Measurements from ENCODE around the gene WASF3. TPM values are rescaled to one million over a fixed set of nuclear protein-coding genes. Genes with fewer than 3 reads are reported as not detected.

Gene WASF3
- total RNA-seq, 2 experiments from 2014 or later, result 0.10 TPM; not detected in 1

DNA sequence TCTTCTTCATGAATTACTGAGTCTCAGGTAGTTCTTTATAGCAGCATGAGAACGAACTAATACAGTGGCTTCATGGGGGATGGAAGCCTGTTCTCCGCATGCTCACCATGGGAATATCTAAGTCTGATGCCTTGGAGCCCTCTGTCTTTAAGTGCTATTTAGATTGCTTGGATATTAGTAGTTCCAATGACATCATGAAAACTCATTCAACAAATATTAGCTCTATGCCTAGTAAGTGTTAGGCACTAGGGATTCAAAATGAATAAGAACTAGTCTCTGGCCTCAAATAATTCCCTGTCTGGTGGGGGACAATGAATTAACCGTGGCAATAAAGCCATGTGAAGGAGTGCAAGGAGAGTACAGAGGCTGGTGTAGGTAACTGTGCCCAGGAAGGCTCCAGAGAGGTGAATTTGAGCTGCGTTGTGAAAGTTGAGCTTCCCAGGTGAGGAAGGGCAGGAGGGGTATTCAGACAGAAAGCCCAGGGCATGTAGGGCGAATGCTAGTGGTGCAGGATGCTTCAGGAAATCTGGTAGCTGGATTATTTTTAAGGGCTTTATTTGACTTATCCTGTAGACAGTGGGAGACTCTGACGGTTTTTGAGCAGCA is 6.1 kb upstream of the WASF3 start:
- no peaks in the 10 kb centered on the region for H3K4me1 Mint-ChIP-seq (ENCODE audit: low read depth)

DNA sequence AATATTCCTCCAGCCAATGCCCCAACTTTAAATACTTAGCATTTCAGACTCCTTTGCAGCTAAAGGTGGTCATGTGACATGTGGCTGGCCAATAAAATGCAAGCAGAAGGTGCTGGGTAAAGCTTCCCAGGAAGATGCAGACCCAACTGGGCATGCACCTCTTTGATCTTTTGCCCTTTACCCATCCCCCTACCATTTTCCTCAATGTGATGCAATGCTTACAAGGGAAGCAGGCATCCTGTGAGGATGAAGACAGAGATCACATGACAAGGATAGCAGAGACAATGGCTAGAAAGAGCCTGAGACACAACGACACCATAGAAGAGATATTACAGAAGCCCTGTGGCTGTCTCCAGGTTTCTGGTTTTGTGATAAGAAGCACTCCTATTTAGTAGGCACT is 2.1 kb upstream of the WASF3 start:
- Mint-ChIP-seq H3K4me3 (no peak overlapping the region), H3K9me3 (no peaks in the 10 kb centered on the region), H3K4me1 (ENCODE audit: low read depth) (peaks cover 7% of the 10 kb centered on the region), H3K27me3 (peaks cover 39% of the 10 kb centered on the region), H3K36me3 (no peaks in the 10 kb centered on the region), H3K27ac (no peak overlapping the region)
- ChIA-PET CTCF (no interaction called here), POLR2A (no interaction called here)
- intact Hi-C loops (cut with micrococcal nuclease), result no loop called here
- no peak for DNase-seq

More for the DNA sequence above, 6.1 kb upstream of the WASF3 start:
- ChIA-PET POLR2A (no interaction called here), CTCF (no interaction called here)
- Mint-ChIP-seq H3K9me3 (no peaks in the 10 kb centered on the region), H3K36me3 (no peaks in the 10 kb centered on the region), H3K27me3 (peaks cover 26% of the 10 kb centered on the region), H3K4me3 (no peak overlapping the region), H3K27ac (no peak overlapping the region)
- no peak for DNase-seq
- intact Hi-C loops (cut with micrococcal nuclease), result no loop called here

DNA sequence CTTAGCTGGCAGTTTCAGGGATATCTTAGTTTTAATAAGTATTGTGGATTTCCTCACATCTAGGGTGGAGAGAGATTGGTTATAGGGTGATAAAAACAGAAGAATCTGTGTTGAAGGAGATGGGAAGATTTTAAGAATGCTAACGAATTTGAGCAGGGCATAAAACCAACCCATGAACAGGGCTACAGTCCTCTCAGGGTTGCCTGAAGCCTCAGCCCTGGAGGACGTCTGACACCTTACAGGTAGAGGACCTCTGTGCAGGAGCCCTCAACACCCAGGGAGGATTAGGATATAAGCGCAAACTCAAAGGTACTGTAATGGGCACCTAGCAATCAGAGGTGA is 461 bp upstream of the WASF3 start:
- CTCF ChIA-PET, result no interaction called here
- no peak overlapping the region for H3K4me3 Mint-ChIP-seq

DNA sequence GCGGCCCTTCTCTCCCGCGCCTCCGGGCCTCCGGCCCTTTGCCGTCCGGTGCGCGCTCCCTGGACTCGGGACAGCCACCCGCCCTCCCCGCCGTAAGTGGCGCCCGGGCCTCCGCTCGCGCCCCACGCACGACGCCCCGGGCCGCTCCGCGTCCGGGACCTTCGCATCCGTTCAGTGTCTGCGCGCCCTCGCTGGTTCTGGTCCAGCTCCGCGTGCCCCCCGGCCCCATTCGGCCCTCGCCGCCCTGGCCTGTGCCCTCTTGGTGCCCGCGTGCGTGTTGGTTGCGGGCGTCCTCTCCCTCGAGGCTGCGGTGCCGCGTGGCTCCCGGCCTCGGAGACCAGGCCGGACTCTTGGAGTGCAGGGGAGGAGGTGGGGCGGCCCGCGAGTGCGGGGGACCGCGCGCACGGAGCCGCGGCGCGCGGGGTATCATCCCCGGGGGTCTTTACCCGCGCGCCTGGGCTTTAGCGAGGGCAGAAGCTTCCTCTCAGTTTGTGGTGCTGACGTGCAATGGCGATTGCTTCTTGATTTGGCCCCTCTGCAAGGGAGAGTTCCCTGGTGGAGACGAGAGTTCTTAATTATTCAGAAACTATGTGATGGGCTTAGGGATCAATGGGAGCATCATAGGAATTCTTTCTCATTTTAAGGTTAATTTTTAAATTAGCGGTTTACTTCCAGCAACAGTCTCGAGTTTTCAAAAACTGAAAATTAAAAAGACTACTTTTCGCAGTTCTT is 757 bp downstream of the WASF3 start:
- H3K4me3 Mint-ChIP-seq, result no peak overlapping the region
- intact Hi-C loops (cut with micrococcal nuclease), result no loop called here
- POLR2A ChIA-PET, result no interaction called here
- H3K9me3 Mint-ChIP-seq, result no peaks in the 10 kb centered on the region
- no peak for DNase-seq
- H3K27me3 Mint-ChIP-seq, result peaks cover 33% of the 10 kb centered on the region
- no peaks in the 10 kb centered on the region for H3K36me3 Mint-ChIP-seq
- CTCF ChIA-PET, result no interaction called here
- no peak overlapping the region for H3K27ac Mint-ChIP-seq
- peaks cover 7% of the 10 kb centered on the region for H3K4me1 Mint-ChIP-seq (ENCODE audit: low read depth)

More for the DNA sequence above, 461 bp upstream of the WASF3 start:
- Mint-ChIP-seq H3K27ac (no peak overlapping the region), H3K36me3 (no peaks in the 10 kb centered on the region), H3K9me3 (no peaks in the 10 kb centered on the region), H3K4me1 (ENCODE audit: low read depth) (peaks cover 7% of the 10 kb centered on the region), H3K27me3 (peaks cover 29% of the 10 kb centered on the region)
- DNase-seq, result no peak
- POLR2A ChIA-PET, result no interaction called here
- intact Hi-C loops (cut with micrococcal nuclease), result no loop called here

DNA sequence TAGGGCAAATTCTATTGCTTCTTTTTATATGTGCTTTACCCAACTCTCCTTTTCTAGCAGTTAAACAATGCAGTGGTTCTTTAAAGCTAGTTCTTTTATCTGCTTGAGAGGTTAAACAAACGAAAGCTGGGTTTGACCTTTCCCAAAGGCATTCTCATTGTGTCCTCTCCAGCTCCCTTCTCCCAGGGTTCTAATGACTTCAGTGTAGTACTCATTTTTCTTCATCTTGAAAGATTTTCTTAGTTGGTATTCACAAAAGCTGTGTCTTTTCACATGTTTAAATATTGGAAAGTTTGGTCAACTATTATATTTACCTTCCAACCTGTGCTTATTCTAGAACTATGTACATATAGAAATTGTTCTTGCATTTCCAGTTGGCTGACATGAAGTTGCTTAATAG is 1.5 kb downstream of the WASF3 start:
- ChIA-PET CTCF (no interaction called here), POLR2A (no interaction called here)
- no peak overlapping the region for H3K27ac Mint-ChIP-seq

DNA sequence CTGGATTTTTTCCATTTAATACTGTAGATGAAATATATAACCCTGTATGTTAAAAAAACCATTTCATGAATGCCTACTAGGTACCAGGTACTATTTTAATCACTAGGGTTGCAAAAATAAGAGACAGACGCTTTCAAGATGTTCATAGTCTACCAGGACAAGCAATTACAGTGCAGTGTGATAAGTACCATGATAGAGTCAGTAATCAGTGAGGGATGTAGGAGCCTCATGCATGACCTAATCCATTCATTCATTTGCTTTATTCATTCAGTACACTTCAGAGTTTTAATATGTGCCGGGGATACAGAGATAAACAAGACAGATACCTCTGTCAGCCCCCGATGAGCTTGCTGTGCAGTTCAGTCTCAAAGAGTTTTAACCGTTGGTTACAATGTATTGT is 3.0 kb downstream of the WASF3 start:
- POLR2A ChIA-PET, result no interaction called here
- CTCF ChIA-PET, result no interaction called here
- intact Hi-C loops (cut with micrococcal nuclease), result no loop called here

More for the DNA sequence above, 1.5 kb downstream of the WASF3 start:
- no peaks in the 10 kb centered on the region for H3K36me3 Mint-ChIP-seq
- H3K27me3 Mint-ChIP-seq, result peaks cover 34% of the 10 kb centered on the region
- H3K4me1 Mint-ChIP-seq (ENCODE audit: low read depth), result peaks cover 7% of the 10 kb centered on the region
- no peak overlapping the region for H3K4me3 Mint-ChIP-seq
- no peak for DNase-seq
- intact Hi-C loops (cut with micrococcal nuclease), result no loop called here
- no peaks in the 10 kb centered on the region for H3K9me3 Mint-ChIP-seq

DNA sequence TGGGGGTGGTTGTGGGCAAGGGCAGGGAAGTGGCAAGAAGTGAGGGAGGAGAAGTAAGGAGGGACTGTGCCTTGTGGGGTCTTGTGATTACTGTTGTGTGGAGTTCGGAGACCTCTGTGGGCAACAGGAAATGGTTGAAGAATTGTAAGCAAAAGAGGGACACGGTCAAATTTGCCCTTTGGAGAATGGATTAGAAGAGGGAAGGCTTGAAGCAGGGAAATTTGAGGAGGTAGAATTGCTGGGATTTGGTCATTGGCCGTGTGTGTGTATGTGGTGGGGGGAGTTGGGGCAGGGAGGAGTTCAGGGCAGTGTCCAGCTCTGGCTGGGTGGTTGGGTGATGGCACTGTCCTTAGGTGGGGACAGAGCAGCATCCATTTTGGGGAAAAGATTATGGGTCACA is 3.6 kb downstream of the WASF3 start:
- Mint-ChIP-seq H3K4me3 (no peak overlapping the region), H3K36me3 (no peaks in the 10 kb centered on the region), H3K4me1 (ENCODE audit: low read depth) (peaks cover 7% of the 10 kb centered on the region), H3K9me3 (no peaks in the 10 kb centered on the region), H3K27ac (no peak overlapping the region), H3K27me3 (peaks cover 24% of the 10 kb centered on the region)
- CTCF ChIA-PET, result no interaction called here
- POLR2A ChIA-PET, result no interaction called here
- intact Hi-C loops (cut with micrococcal nuclease), result no loop called here
- DNase-seq, result no peak

More for the DNA sequence above, 3.0 kb downstream of the WASF3 start:
- Mint-ChIP-seq H3K9me3 (no peaks in the 10 kb centered on the region), H3K27me3 (peaks cover 28% of the 10 kb centered on the region), H3K4me3 (no peak overlapping the region), H3K36me3 (no peaks in the 10 kb centered on the region), H3K4me1 (ENCODE audit: low read depth) (peaks cover 7% of the 10 kb centered on the region), H3K27ac (no peak overlapping the region)
- DNase-seq, result no peak

DNA sequence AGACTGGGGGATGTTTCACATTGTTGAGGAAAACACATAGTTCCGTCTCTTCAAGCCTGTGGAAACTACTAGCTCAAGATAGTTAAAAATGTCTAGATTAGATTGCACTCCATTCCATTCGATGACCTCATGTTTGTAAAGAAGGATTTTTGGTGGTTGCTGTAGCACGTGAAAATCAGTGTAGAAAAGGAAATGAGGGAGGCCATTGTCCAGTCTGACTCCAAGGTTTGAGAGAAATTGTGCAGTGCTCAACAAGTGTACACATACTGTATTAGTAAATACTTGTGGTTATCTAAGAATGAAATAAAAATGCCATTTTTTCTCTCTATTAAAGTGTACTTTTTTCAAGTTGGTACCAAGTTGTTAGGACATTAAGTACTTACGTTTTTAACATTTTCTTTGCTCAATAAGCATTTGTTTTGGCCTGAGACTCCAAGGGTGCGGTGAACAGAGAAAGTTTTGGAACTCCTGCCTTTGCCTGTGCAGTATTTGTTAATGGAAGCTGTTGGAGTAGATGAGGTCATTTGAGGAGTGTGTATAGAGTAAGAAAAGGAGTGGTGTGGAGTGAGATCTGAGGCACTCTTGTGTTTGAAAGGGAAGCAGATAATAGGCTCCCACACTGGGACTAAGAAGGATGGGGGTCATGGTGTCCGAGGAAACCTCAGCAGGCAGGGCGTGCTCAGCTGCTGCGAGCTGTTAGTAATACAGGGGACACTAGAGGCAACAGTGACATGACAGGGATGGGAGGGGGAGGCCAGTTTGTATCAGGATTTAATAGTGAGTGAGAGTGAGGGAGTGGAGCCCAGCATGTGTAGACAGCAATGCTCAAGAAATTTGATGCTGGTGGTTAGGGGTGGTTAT is 4.4 kb downstream of the WASF3 start:
- ChIA-PET CTCF (no interaction called here), POLR2A (no interaction called here)

DNA sequence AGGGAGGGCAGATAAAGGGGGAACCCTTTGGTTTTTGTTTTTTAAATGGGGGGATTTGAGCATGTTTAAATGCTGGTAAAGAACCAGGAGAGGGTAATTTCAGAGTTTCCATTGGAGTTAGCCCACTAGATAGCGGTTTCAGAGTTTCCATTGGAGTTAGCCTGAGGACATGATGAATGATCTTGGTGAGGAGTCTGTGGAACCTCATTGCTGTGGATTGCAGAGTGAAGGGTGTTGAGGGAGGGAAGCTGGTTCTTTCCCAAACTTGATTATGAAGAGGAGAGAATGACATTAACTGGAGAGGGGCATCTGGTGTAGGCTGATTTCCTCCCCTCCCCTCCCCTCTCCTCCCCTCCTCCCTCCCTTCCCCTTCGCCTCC is 5.0 kb downstream of the WASF3 start:
- H3K36me3 Mint-ChIP-seq, result no peaks in the 10 kb centered on the region
- CTCF ChIA-PET, result no interaction called here
- intact Hi-C loops (cut with micrococcal nuclease), result no loop called here
- no peak overlapping the region for H3K27ac Mint-ChIP-seq
- no peak overlapping the region for H3K4me3 Mint-ChIP-seq
- POLR2A ChIA-PET, result no interaction called here
- no peaks in the 10 kb centered on the region for H3K9me3 Mint-ChIP-seq
- no peak for DNase-seq
- H3K4me1 Mint-ChIP-seq (ENCODE audit: low read depth), result peaks cover 7% of the 10 kb centered on the region
- H3K27me3 Mint-ChIP-seq, result peaks cover 21% of the 10 kb centered on the region

More for the DNA sequence above, 4.4 kb downstream of the WASF3 start:
- DNase-seq, result no peak
- Mint-ChIP-seq H3K27me3 (peaks cover 24% of the 10 kb centered on the region), H3K4me1 (ENCODE audit: low read depth) (peaks cover 7% of the 10 kb centered on the region), H3K9me3 (no peaks in the 10 kb centered on the region), H3K27ac (no peak overlapping the region), H3K36me3 (no peaks in the 10 kb centered on the region), H3K4me3 (no peak overlapping the region)
- intact Hi-C loops (cut with micrococcal nuclease), result no loop called here

DNA sequence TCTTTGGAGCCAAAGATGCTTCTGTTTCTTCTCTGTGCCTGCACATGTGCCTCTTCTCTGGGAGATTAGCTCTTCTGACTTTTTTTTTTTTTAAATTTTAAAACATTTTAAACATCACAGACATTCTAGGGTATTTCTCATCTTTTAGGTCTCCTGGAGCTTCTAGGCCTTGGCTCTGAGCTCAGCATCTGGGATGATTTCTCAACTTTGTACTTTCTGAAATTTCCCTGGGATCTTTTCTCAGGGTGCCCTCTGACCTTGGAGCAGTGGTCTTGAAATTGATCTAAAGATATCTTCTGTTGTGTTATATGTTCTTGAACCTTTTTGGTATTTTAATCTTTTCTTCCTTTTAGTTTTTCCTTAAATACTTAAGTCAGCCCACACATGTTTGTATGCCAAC is 6.2 kb downstream of the WASF3 start:
- CTCF ChIA-PET, result interaction anchor here (0.6 to 0.9 kb wide), 2 partner anchors 11 to 379 kb away, joined by 3 to 4 read pairs; no protein-coding TSS in a partner anchor
- H3K27ac Mint-ChIP-seq, result no peak overlapping the region
- H3K4me1 Mint-ChIP-seq (ENCODE audit: low read depth), result peaks cover 3% of the 10 kb centered on the region
- H3K27me3 Mint-ChIP-seq, result peaks cover 24% of the 10 kb centered on the region
- no peak for DNase-seq
- no peak overlapping the region for H3K4me3 Mint-ChIP-seq
- POLR2A ChIA-PET, result no interaction called here
- H3K36me3 Mint-ChIP-seq, result no peaks in the 10 kb centered on the region
- no peaks in the 10 kb centered on the region for H3K9me3 Mint-ChIP-seq
- intact Hi-C loops (cut with micrococcal nuclease), result no loop called here

DNA sequence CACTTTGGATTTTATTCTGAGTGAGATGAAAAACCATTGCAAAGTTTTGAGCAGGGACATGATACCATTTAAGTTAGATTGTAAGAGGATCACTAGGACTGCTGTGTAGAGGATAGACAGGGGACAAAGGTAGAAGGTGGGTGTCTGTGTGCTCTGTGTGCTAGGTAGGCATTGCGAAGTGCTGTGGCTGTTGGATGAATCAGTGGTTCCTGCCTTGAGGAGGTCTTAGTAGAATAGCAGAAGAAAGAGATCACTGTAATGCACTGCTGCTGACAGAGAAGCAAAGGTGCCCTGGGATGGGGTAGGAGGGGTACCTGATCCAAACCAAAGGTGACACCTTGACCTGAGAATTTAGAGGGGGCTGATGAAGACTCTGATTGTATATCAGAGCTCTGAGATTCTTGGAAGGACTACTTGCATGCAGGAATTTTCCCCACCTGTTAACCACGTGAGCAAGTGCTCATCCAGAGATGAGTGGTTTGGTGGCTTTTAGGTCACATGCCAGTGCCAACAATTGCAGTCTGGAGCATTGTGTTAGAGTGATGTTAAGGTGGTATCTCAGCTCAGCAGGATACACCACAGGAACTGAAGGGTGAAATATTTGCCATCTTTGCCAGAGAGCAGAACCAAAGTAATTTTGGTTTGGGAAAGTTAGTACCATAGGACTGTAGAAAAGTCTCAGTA is 10.8 kb downstream of the WASF3 start:
- POLR2A ChIA-PET, result no interaction called here
- no peaks in the 10 kb centered on the region for H3K9me3 Mint-ChIP-seq

DNA sequence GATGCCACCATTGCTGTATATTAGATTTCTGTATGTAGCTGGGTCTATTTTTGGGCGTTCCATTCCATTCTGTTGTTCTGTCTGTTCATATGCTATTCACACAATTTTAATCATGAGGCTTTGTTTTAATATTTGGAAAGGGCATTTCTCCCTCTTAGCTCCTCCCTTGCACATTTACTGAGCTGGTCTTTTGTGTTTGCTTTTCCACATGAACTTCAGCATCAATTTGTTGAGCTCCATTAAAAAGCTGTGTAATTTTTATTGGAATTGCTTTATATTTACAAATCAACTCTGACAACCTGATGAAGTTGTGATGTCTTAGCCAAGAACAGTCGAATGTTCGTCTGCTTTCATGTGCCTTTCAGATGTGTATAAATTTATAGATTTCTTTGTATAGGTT is 14.0 kb downstream of the WASF3 start:
- no peak for DNase-seq
- Mint-ChIP-seq H3K4me3 (no peak overlapping the region), H3K27me3 (peaks cover 11% of the 10 kb centered on the region), H3K27ac (no peak overlapping the region), H3K36me3 (no peaks in the 10 kb centered on the region), H3K9me3 (no peaks in the 10 kb centered on the region), H3K4me1 (ENCODE audit: low read depth) (no peaks in the 10 kb centered on the region)
- CTCF ChIA-PET, result interaction anchor here (1.4 kb wide), 1 partner anchor 127 kb away, joined by 3 read pairs; no protein-coding TSS in a partner anchor
- POLR2A ChIA-PET, result no interaction called here
- intact Hi-C loops (cut with micrococcal nuclease), result no loop called here

More for the DNA sequence above, 10.8 kb downstream of the WASF3 start:
- Mint-ChIP-seq H3K4me1 (ENCODE audit: low read depth) (no peaks in the 10 kb centered on the region), H3K27me3 (peaks cover 14% of the 10 kb centered on the region), H3K4me3 (no peak overlapping the region), H3K36me3 (no peaks in the 10 kb centered on the region), H3K27ac (no peak overlapping the region)
- intact Hi-C loops (cut with micrococcal nuclease), result no loop called here
- CTCF ChIA-PET, result no interaction called here
- no peak for DNase-seq

Measured in activated CD4-positive, alpha-beta memory T cell treated with anti-CD3 and anti-CD28 coated beads for 36 hours (primary cell).